DMS153 treated with DMSO at 0.1 percent for 48 hours (cell line): ENCODE data around the gene MPPED1.

Source experiments
- DNase-seq: peaks from one replicate; lab custom pipeline; 2025; ENCODE audit not compliant: unreplicated experiment; lab: John Stamatoyannopoulos, UW

MPPED1 gene

GRCh38 chr22:43491177-43491576 is 79.4 kb downstream of the MPPED1 start:
- DNase-seq, result no peak

GRCh38 chr22:43491737-43492136 is 79.9 kb downstream of the MPPED1 start:
- DNase-seq, result no peak

GRCh38 chr22:43493297-43493696 is 81.5 kb downstream of the MPPED1 start:
- no peak for DNase-seq

- no peak for DNase-seq
Measured at GRCh38 chr22:43497956-43498855, 86.4 kb downstream of the MPPED1 start.

GRCh38 chr22:43498856-43499253 is 87.0 kb downstream of the MPPED1 start:
- no peak for DNase-seq

- no peak for DNase-seq
Measured at GRCh38 chr22:43500792-43501785, 89.3 kb downstream of the MPPED1 start.

GRCh38 chr22:43501878-43502277 is 90.1 kb downstream of the MPPED1 start:
- DNase-seq, result no peak

GRCh38 chr22:43502306-43502874 is 90.6 kb downstream of the MPPED1 start:
- DNase-seq, result no peak

GRCh38 chr22:43504068-43504467 is 92.3 kb downstream of the MPPED1 start:
- no peak for DNase-seq

GRCh38 chr22:43504666-43505261 is 93.0 kb downstream of the MPPED1 start:
- DNase-seq, result no peak

GRCh38 chr22:43505423-43505822 is 93.6 kb downstream of the MPPED1 start:
- DNase-seq, result no peak

GRCh38 chr22:43505896-43506295 is 94.1 kb downstream of the MPPED1 start:
- no peak for DNase-seq

GRCh38 chr22:43506487-43506886 is 94.7 kb downstream of the MPPED1 start:
- no peak for DNase-seq

GRCh38 chr22:43507235-43507634 is 95.4 kb downstream of the MPPED1 start:
- no peak for DNase-seq

- DNase-seq, result no peak
Measured at GRCh38 chr22:43508489-43508888, 96.7 kb downstream of the MPPED1 start.

- no peak for DNase-seq
Measured at GRCh38 chr22:43509337-43509736, 97.5 kb downstream of the MPPED1 start.

GRCh38 chr22:43510281-43511070 is 98.7 kb downstream of the MPPED1 start:
- no peak for DNase-seq

GRCh38 chr22:43511276-43511910 is 99.6 kb downstream of the MPPED1 start:
- DNase-seq, result no peak

- DNase-seq, result no peak
Measured at GRCh38 chr22:43512279-43512678, 100.5 kb downstream of the MPPED1 start.
